Measurements from ENCODE around the gene POLR2L.

Gene POLR2L

DNA sequence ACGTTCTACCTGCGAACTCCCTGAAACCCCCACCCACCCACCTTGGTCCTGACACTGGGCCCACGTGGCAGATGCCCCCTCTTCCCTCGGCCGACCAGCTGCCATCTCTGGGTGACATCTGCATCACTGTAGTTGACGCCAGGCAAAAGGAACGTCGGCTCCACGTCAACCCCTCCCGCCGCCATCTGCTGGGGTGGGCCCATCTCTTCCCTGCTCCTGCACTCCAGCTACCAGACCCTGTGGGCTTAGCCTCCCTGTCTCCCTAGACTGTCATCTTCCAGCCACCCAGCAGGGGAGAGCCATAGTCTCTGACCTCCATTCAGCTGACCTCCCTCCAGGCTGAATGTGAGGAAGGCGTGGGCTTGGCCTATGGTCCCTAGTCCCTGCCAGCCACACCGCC lies 46.9 kb upstream of the POLR2L start:
- Histone ChIP-seq H3K9me2 (replicated peaks; ENCODE audit: insufficient read depth, low read length) (no peaks in the 10 kb centered on the region), H3K27ac (ENCODE audit: low read depth, low read length) (no peak overlapping the region), H2AFZ (ENCODE audit: low read depth, low read length, severe bottlenecking) (no peak overlapping the region), H3K4me2 (ENCODE audit: low read depth, low read length, poor library complexity, severe bottlenecking) (no peak overlapping the region), H3K9ac (ENCODE audit: low read length) (no peak overlapping the region), H3K4me3 (ENCODE audit: insufficient read depth, low read length, poor library complexity, severe bottlenecking) (no peak overlapping the region), H3K79me2 (ENCODE audit: insufficient read depth, low read length) (no peaks in the 10 kb centered on the region), H3K36me3 (ENCODE audit: low read length) (no peaks in the 10 kb centered on the region), H3K9me3 (ENCODE audit: insufficient read depth, low read length) (no peaks in the 10 kb centered on the region), H4K20me1 (ENCODE audit: low read depth, low read length) (no peaks in the 10 kb centered on the region), H3K27me3 (ENCODE audit: low read length) (no peaks in the 10 kb centered on the region), H3F3A (ENCODE audit: insufficient read depth) (no peaks in the 10 kb centered on the region)
- TF ChIP-seq, protein P1, sequence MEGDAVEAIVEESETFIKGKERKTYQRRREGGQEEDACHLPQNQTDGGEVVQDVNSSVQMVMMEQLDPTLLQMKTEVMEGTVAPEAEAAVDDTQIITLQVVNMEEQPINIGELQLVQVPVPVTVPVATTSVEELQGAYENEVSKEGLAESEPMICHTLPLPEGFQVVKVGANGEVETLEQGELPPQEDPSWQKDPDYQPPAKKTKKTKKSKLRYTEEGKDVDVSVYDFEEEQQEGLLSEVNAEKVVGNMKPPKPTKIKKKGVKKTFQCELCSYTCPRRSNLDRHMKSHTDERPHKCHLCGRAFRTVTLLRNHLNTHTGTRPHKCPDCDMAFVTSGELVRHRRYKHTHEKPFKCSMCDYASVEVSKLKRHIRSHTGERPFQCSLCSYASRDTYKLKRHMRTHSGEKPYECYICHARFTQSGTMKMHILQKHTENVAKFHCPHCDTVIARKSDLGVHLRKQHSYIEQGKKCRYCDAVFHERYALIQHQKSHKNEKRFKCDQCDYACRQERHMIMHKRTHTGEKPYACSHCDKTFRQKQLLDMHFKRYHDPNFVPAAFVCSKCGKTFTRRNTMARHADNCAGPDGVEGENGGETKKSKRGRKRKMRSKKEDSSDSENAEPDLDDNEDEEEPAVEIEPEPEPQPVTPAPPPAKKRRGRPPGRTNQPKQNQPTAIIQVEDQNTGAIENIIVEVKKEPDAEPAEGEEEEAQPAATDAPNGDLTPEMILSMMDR (IDR thresholded peaks at IDR 0.05; ENCODE audit: insufficient read depth, low read length, poor library complexity, severe bottlenecking) = no peak
- TF ChIP-seq EZH2phosphoT487 (conservative IDR thresholded peaks at IDR 0.05; ENCODE audit: low read length) = no peak

DNA sequence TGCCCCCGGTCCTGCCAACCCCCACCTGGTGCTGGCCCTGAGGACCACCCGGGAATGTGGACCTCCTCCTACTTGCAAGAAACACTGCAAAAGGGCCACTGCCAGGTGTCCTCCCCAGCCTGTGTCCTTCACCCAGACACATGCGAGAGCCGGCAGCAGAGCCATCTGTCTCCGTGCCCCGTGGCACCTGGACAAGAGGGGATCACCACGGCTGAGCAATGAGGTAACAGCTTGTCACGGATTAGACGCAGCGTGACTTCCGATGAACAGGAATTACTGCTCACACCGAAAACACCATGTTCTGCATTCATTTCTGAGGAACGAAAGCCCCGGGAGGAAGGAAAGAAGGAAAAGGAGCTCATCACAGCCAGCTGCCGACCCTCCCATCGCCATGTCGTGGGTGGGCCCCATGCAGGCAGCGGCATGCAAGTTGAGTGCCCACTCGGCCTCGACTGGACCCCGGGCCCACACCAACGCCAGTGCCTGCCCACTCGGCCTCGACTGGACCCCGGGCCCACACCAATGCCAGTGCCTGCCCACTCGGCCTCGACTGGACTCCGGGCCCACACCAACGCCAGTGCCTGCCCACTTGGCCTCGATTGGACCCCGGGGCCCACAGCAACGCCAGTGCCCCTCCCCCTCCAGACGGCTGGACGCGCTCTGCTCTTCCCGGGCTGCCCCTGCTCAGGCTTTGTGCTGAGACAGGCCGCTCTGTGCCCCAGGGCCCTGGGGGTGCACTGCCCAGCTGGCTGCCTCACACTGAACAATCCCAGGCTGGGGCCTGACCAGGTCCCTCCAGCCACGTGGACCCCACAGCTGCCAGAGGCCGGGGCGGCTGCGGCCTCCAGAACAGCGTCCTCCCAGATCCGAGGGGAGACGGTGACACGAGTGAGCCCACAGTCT lies 46.2 kb upstream of the POLR2L start:
- H4K20me1 ChIP-seq (ENCODE audit: low read depth, low read length) = no peaks in the 10 kb centered on the region
- TF ChIP-seq, protein P1 (IDR thresholded peaks at IDR 0.05; ENCODE audit: insufficient read depth, low read length, poor library complexity, severe bottlenecking) = no peak
- no peak for TF ChIP-seq EZH2phosphoT487 (conservative IDR thresholded peaks at IDR 0.05; ENCODE audit: low read length)

DNA sequence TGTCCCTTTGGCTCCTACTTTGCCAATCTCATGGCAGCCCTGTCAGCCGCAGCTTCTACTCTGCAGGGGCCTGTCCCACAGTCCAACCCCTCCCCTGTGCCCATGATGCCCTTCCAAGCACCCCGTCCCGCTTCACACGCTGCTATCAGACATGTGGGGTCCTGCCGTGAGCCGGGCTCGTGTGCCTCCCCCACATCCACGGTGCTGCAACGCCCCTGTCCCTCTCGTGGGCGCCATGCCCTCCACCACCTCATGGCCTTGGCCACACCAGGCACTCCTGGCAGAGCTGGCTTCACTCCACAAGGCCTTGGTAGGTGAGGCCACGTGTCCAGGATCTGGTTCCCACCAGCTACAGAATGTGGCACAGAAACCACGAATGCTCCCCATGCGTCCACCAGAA lies 45.3 kb upstream of the POLR2L start:
- no peak overlapping the region for H3K4me2 ChIP-seq (ENCODE audit: low read depth, low read length, poor library complexity, severe bottlenecking)
- H3K9me3 ChIP-seq (ENCODE audit: insufficient read depth, low read length) = no peaks in the 10 kb centered on the region
- H3K9ac ChIP-seq (ENCODE audit: low read length) = no peak overlapping the region
- H2AFZ ChIP-seq (ENCODE audit: low read depth, low read length, severe bottlenecking) = no peak overlapping the region
- H3K27ac ChIP-seq (ENCODE audit: low read depth, low read length) = no peak overlapping the region
- no peaks in the 10 kb centered on the region for H3K27me3 ChIP-seq (ENCODE audit: low read length)
- no peak for TF ChIP-seq EZH2phosphoT487 (conservative IDR thresholded peaks at IDR 0.05; ENCODE audit: low read length)
- TF ChIP-seq, protein P1 (IDR thresholded peaks at IDR 0.05; ENCODE audit: insufficient read depth, low read length, poor library complexity, severe bottlenecking) = no peak
- H3K9me2 ChIP-seq (replicated peaks; ENCODE audit: insufficient read depth, low read length) = no peaks in the 10 kb centered on the region
- no peaks in the 10 kb centered on the region for H3F3A ChIP-seq (ENCODE audit: insufficient read depth)
- H3K79me2 ChIP-seq (ENCODE audit: insufficient read depth, low read length) = no peaks in the 10 kb centered on the region
- H3K36me3 ChIP-seq (ENCODE audit: low read length) = no peaks in the 10 kb centered on the region
- no peak overlapping the region for H3K4me3 ChIP-seq (ENCODE audit: insufficient read depth, low read length, poor library complexity, severe bottlenecking)
- H4K20me1 ChIP-seq (ENCODE audit: low read depth, low read length) = no peaks in the 10 kb centered on the region

More for the DNA sequence above, 46.2 kb upstream of the POLR2L start:
- Histone ChIP-seq H3K27me3 (ENCODE audit: low read length) (no peaks in the 10 kb centered on the region), H2AFZ (ENCODE audit: low read depth, low read length, severe bottlenecking) (no peak overlapping the region), H3K79me2 (ENCODE audit: insufficient read depth, low read length) (no peaks in the 10 kb centered on the region), H3K4me2 (ENCODE audit: low read depth, low read length, poor library complexity, severe bottlenecking) (no peak overlapping the region), H3K4me3 (ENCODE audit: insufficient read depth, low read length, poor library complexity, severe bottlenecking) (no peak overlapping the region), H3K9me2 (replicated peaks; ENCODE audit: insufficient read depth, low read length) (no peaks in the 10 kb centered on the region), H3K36me3 (ENCODE audit: low read length) (no peaks in the 10 kb centered on the region), H3K9me3 (ENCODE audit: insufficient read depth, low read length) (no peaks in the 10 kb centered on the region), H3F3A (ENCODE audit: insufficient read depth) (no peaks in the 10 kb centered on the region), H3K27ac (ENCODE audit: low read depth, low read length) (no peak overlapping the region), H3K9ac (ENCODE audit: low read length) (no peak overlapping the region)
